Osteocyte (in vitro differentiated cells): ENCODE data around the gene NT5C1A. TPM values are rescaled to one million over a fixed set of nuclear protein-coding genes. Genes with fewer than 3 reads are reported as not detected.

ENCODE experiments used
- DNase-seq: peaks from one replicate; pipeline ENCODE4 v3.0.0; 2021; ENCODE audit warnings: mixed read lengths; ENCODE audit not compliant: unreplicated experiment; ENCODE audit errors: extremely low spot score
- H3K27ac Mint-ChIP-seq: one replicate; pipeline ENCODE4 v1.8.0; 2021; ENCODE audit warnings: mild to moderate bottlenecking, mixed read lengths; ENCODE audit not compliant: unreplicated experiment
- H3K27me3 Mint-ChIP-seq: one replicate; pipeline ENCODE4 v1.8.0; 2021; ENCODE audit warnings: mixed read lengths; ENCODE audit not compliant: unreplicated experiment
- H3K36me3 Mint-ChIP-seq: one replicate; pipeline ENCODE4 v1.8.0; 2021; ENCODE audit warnings: mixed read lengths; ENCODE audit not compliant: unreplicated experiment
- H3K4me1 Mint-ChIP-seq: one replicate; pipeline ENCODE4 v1.8.0; 2021; ENCODE audit warnings: mixed read lengths; ENCODE audit not compliant: unreplicated experiment
- H3K4me3 Mint-ChIP-seq: one replicate; pipeline ENCODE4 v1.8.0; 2021; ENCODE audit warnings: mild to moderate bottlenecking, moderate library complexity, mixed read lengths; ENCODE audit not compliant: unreplicated experiment
- H3K9me3 Mint-ChIP-seq: one replicate; pipeline ENCODE4 v1.8.0; 2021; ENCODE audit warnings: mixed read lengths; ENCODE audit not compliant: unreplicated experiment
- total RNA-seq: library from RNA; stranded (reverse); gene quantifications from 2 replicates; pipeline ENCODE4 v1.2.1, GENCODE V29; 2021
- TF ChIP-seq, protein P1 (sequence below): fragments of 200-600 bp; sonication (generic); IDR thresholded peaks from 2 replicates; pipeline ENCODE4 v1.5.0; 2021; ENCODE audit warnings: antibody characterized with exemption, mild to moderate bottlenecking, moderate library complexity

NT5C1A gene
- total RNA-seq, 1 donor from 2014 or later, result not detected

GRCh38 chr1:39668894-39669293 is 3.0 kb downstream of the NT5C1A start:
- no peak for DNase-seq
- TF ChIP-seq, protein P1, sequence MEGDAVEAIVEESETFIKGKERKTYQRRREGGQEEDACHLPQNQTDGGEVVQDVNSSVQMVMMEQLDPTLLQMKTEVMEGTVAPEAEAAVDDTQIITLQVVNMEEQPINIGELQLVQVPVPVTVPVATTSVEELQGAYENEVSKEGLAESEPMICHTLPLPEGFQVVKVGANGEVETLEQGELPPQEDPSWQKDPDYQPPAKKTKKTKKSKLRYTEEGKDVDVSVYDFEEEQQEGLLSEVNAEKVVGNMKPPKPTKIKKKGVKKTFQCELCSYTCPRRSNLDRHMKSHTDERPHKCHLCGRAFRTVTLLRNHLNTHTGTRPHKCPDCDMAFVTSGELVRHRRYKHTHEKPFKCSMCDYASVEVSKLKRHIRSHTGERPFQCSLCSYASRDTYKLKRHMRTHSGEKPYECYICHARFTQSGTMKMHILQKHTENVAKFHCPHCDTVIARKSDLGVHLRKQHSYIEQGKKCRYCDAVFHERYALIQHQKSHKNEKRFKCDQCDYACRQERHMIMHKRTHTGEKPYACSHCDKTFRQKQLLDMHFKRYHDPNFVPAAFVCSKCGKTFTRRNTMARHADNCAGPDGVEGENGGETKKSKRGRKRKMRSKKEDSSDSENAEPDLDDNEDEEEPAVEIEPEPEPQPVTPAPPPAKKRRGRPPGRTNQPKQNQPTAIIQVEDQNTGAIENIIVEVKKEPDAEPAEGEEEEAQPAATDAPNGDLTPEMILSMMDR, result no peak
- Mint-ChIP-seq H3K27ac (no peak overlapping the region), H3K4me3 (no peak overlapping the region), H3K9me3 (no peaks in the 10 kb centered on the region), H3K27me3 (peaks cover 51% of the 10 kb centered on the region), H3K4me1 (peaks cover 4% of the 10 kb centered on the region), H3K36me3 (peaks cover 1% of the 10 kb centered on the region)

DNA sequence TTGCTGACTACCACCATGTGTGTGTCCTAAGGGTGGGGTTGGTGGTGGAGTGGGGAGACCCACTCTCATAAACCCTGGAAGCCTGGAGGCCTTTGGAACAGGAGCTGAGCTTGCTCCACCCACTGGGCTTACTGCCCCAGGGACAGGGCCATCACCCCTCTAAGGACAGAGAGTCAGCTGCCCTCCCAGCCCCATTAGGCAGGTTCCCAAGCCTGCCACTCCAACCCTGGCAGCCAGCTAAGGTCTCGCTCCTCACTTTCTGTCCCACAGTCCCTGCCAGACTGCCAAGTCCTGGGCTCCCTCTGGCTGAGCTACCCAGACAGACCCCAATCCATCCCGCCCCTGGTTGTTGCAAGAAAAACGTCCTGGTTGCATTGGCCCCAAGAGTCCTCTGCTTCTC is 3.8 kb downstream of the NT5C1A start:
- TF ChIP-seq, protein P1, result no peak
- no peak overlapping the region for H3K4me3 Mint-ChIP-seq
- peaks cover 4% of the 10 kb centered on the region for H3K4me1 Mint-ChIP-seq
- H3K27me3 Mint-ChIP-seq, result peaks cover 46% of the 10 kb centered on the region
- H3K27ac Mint-ChIP-seq, result no peak overlapping the region
- H3K36me3 Mint-ChIP-seq, result peaks cover 1% of the 10 kb centered on the region
- DNase-seq, result no peak
- H3K9me3 Mint-ChIP-seq, result no peaks in the 10 kb centered on the region

- Mint-ChIP-seq H3K36me3 (peaks cover 1% of the 10 kb centered on the region), H3K9me3 (no peaks in the 10 kb centered on the region), H3K4me3 (no peak overlapping the region), H3K4me1 (no peaks in the 10 kb centered on the region), H3K27ac (no peak overlapping the region), H3K27me3 (peaks cover 43% of the 10 kb centered on the region)
- TF ChIP-seq, protein P1, result no peak
- DNase-seq, result no peak
These were observed 5.1 kb downstream of the NT5C1A start for GRCh38 chr1:39666772-39667171.

DNA sequence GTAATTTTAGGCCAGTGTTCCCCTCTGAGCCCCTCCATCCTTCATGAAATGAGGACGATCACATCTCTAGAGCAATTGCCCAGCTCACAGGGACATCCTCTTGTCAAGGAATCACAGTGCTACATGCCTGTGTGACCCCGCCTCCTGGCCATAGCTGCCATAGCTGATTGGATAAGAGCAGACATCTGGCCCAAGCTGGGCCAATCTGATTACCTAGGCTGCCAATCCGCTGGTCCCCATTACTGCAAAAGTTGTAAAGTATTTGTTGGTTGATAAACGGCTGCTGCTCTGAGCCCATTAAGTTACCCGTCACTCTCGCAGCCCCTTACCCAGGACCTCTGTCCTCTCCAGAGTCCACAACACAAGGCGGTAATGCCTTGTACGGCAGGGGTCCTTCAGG is 8.3 kb downstream of the NT5C1A start:
- TF ChIP-seq, protein P1, result no peak
- H3K27ac Mint-ChIP-seq, result no peak overlapping the region
- no peaks in the 10 kb centered on the region for H3K36me3 Mint-ChIP-seq
- no peak overlapping the region for H3K4me3 Mint-ChIP-seq
- no peaks in the 10 kb centered on the region for H3K4me1 Mint-ChIP-seq
- peaks cover 23% of the 10 kb centered on the region for H3K27me3 Mint-ChIP-seq
- no peaks in the 10 kb centered on the region for H3K9me3 Mint-ChIP-seq
- DNase-seq, result no peak

- H3K36me3 Mint-ChIP-seq, result no peaks in the 10 kb centered on the region
- no peaks in the 10 kb centered on the region for H3K9me3 Mint-ChIP-seq
- TF ChIP-seq, protein P1, result no peak
- H3K27me3 Mint-ChIP-seq, result peaks cover 19% of the 10 kb centered on the region
- H3K27ac Mint-ChIP-seq, result no peak overlapping the region
- no peak overlapping the region for H3K4me3 Mint-ChIP-seq
- H3K4me1 Mint-ChIP-seq, result peaks cover 1% of the 10 kb centered on the region
- no peak for DNase-seq
These were observed 9.0 kb downstream of the NT5C1A start for GRCh38 chr1:39662861-39663260.
